GM19099 (cell line): ENCODE measurements around the gene GAS5.

Experiments used
- POLR2A ChIP-seq: IDR thresholded peaks from 3 replicates; pipeline ENCODE4 v1.6.1; 2011; ENCODE audit warnings: low read depth; ENCODE audit not compliant: insufficient read length; ENCODE audit errors: extremely low read depth

Gene GAS5

GRCh38 chr1:173867753-173868265, at the start of gene GAS5:
Gene GAS5 (minus strand): TSS chr1:173867989.
- peak; percentile 100 for TF ChIP-seq POLR2A

DNA sequence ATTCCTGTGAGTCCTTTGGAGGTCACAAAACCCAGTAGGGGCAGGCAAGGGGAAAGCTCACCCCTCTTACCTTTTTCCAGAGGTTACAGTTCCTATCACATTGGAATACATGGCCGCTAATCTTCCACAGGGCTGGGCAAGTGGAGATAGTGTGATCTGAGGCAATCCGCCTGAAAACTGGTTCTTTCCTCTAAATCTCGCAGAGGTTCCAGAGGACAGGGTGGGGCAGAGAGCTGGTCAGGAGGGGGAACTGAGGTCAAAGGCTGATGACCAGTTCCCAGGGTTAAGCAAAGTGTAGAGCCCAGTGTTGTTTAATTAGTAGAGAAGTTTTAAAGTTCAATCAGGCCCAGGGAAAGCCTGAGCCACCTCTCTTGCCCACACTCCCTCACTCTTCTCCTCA, 49.4 kb upstream of the GAS5 start, which contains the start of gene SERPINC1:
TSS of gene SERPINC1 (minus strand) at position 179 of the 400 bp plus-strand sequence. CDS start at position 111, 68 bp downstream.
- no peak for TF ChIP-seq POLR2A

DNA sequence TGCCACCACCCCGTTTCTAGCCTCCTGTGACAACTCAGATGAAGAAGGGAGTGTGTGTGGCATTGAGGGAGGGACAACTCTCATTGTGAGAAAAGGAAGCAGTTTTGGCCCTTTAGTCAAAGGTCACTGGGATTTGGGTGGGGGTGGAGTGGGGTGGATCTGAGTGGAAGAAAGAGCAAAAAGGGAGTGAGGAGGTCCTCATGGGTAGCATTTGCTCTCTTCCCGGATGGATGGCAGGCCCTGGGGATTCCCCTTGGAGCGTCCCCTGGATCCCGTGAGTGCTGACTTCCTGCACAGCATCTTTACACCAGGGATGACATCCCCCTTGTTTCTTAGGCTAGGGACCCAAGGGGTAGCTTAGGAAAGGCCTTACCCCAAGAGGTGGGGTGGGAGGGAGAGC, 48.9 kb upstream of the GAS5 start:
- TF ChIP-seq POLR2A, result no peak

DNA sequence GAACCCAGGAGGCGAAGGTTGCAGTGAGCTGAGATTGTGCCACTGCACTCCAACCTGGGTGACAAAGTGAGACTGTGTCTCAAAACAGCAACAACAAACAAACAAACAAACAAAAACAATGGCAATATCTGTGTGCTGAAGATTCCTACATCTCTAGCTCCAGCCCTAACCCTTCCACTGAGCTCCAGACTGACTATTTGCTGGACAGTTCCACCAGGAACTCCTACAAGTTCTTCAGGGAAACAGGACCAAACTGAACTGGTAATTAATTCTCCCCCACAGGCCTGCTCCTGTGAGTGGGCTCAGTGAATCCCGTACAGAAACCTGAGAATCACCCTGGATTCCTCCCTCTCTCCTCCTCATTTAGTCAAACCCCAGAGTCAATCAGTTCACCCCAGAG, 47.8 kb upstream of the GAS5 start:
- no peak for TF ChIP-seq POLR2A

DNA sequence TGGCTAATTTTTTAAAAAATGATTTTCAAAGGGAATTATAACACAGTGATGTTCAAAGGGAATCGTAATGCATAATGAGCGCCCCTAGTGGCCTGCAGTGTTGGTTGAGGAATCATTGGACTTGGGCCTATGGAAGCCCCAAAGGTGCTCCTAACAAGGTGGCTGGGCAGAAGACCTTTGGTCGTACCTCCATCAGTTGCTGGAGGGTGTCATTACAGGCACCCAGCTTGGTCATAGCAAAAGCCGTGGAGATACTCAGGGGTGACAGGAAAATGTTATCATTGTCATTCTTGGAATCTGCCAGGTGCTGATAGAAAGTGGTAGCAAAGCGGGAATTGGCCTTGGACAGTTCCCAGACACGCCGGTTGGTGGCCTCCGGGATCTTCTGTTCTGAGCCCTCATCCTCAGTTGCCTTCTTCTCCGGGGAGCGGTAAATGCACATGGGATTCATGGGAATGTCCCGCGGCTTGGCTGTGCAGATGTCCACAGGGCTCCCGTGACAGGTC, 46.6 kb upstream of the GAS5 start:
- no peak for TF ChIP-seq POLR2A

DNA sequence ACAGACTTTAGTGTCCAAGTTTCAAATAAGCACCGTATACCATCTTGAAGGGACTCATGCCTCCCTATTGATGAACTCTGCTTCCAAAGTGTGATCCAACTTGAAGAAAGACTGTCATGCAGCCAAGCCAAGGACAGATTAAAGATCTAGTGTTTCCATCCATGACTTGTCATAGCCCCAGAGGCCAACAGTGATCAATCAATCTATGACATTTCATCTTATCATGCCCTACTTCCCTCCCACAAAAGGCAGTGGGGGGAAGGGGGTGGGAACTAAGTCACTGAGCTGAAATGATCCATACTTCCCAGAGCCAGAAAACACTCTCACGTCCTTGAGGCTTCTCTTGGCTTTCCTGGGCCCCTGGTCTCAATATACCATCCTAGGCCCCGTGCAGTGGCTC, 45.3 kb upstream of the GAS5 start:
- TF ChIP-seq POLR2A, result no peak

- no peak for TF ChIP-seq POLR2A
Observed at GRCh38 chr1:173903827-173904531, 36.2 kb upstream of the GAS5 start.

GRCh38 chr1:173900992-173901391, 33.2 kb upstream of the GAS5 start:
- TF ChIP-seq POLR2A, result no peak

- TF ChIP-seq POLR2A, result no peak
Observed at GRCh38 chr1:173900427-173900826, 32.6 kb upstream of the GAS5 start.

GRCh38 chr1:173894189-173894588, 26.4 kb upstream of the GAS5 start:
- no peak for TF ChIP-seq POLR2A

DNA sequence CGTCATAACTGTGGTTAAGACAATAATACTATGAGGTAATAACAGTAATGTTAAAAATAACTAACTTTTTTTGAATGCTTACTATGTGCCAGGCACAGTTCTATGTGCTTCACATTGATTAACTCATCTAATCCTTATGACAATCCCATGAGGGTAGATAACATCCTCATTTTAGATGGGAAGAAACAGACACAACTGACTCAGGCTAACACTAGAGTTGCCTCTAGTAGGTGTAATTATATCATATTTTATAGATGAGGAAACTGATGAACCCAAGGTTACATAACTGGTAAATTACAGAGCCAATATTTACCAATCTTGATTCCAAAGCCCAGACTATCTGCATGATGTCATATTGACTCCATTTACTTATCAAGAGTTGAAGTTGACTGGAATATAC, 25.8 kb upstream of the GAS5 start:
- TF ChIP-seq POLR2A, result no peak

DNA sequence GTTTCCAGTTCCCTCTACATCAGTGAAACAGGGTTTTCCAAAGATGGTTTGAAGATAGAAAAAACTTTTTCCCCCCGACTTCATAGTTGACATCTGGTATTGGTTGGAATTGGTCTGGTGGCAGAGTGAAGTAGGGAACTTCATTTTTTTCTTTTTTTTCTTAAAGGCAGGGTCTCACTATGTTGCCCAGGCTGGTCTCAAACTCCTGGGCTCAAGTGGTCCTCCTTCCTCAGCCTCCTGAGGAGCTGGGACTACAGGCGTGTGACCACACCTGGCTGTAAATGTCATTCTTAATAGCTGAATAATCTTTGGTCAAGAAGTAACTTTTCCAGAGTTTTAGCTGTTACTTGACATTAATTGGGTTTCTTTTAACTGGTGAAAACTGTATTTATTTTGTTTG, 22.1 kb upstream of the GAS5 start:
- no peak for TF ChIP-seq POLR2A

DNA sequence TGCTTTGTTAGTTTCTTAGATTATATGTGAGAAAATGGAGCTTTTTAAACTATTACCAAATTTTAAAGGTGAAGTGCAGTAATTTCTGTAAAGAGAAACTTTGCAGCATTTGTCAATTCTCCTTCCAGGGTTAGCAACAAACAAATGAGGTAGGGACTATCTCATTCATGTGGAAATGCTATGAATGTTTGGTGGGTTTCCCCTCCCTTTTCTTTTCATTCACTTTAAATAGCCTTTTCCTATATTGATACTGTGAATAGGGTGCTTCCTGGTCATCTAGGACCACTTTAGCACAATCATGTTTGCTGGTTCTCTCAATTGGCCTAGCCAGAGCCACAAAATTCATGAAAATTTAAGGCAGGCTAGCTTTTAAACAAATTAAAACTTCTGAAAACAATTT, 21.0 kb upstream of the GAS5 start:
- TF ChIP-seq POLR2A, result no peak

DNA sequence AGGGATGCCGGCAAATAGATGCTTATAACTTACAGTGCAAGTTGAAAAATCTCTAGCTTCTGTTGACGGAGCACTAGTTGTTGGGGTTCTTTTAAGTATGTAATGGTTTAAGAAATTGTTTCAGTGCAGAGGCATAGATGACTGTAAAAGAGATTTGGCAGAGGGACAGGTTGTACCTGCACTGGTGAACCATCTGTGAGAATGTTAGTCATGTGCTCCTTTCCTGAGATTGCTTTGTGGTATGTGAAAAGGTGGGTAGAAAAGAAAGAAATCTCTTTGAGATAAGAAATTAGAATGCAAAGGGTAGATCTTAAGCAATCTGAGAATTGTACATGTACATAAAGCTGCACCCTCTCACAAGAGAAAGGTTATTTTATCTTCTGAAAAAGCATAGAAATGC, 19.8 kb upstream of the GAS5 start:
- no peak for TF ChIP-seq POLR2A

DNA sequence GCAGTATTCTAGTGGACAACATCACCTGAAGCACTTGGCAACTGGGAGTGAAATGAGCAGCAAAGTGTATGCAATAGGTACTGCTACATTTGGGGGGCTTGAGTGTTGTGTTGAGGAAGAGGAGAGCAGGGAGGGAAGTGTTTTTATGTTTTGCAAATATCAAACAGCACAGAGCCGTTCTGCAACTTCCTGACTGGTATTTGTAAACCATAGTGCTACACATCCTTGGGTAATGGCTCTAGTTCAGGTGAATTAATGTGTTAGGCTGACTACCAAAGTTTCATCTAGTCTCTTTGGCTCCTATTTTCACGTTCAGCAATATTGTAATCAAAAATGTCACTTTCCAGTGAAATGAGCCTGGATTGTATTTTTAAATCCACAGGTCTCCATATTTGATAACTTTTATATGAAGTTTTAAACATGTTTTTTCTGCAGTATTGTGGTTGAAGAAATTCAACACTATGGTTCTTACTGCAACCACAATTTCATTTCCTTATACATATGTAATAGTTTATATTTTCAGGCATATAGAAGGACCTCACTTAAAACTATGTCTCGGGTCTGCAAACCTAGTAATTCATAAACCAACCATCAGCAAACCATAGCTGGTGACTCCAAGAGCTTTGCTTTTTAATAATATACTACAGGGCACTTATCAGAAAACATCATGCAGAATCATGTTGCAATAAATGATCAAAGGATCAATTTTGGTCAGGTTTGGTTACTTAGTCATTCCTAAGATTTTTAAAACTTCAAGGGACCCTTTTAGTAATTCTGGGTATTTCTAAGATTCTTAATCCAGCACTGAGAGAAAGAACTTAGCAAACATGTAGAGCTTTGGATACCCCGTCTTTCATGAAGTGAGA, 19.2 kb upstream of the GAS5 start:
- TF ChIP-seq POLR2A, result no peak

DNA sequence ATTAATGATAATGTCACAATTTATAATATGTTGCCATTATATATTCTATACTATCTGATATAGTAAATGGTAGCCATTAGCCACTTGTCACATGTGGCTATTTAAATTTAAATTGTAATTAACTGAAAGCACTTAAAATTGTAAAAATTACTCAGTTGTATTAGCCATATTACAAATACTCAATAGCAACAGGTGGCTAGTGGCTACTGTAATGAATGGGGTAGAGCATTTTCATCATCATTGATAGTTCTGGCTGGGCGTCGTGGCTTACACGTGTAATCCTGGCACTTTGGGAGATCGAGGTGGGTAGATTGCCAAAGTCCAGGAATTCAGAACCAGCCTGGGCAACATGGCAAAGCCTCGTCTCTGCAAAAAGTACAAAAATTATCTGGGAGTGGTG, 16.9 kb upstream of the GAS5 start:
- TF ChIP-seq POLR2A, result no peak
